Kidney tubule cell (primary cell): ENCODE results near the gene NOD1.
"Not testable (repeated sequence)": the region's sequence is repeated elsewhere in the genome, so short reads cannot be mapped to it uniquely, and the experiment has no call there.

Experiments
- DNase-seq: peaks from one replicate; pipeline ENCODE4 v3.0.0-alpha.2; 2018; ENCODE audit warnings: low spot score

Gene NOD1

GRCh38 chr7:30504301-30505173 is 26.0 kb upstream of the NOD1 start, which contains the start of gene GGCT:
TSS of gene GGCT (minus strand) at chr7:30504829. CDS start at chr7:30504709, 120 bp downstream.
- DNase-seq: peak; percentile 99

GRCh38 chr7:30503274-30504212 is 25.0 kb upstream of the NOD1 start:
- no peak for DNase-seq

- DNase-seq: no peak
Observed at GRCh38 chr7:30502470-30503251, 24.1 kb upstream of the NOD1 start.

GRCh38 chr7:30501264-30501663 is 22.7 kb upstream of the NOD1 start:
- DNase-seq: no peak

- no peak for DNase-seq
Observed at GRCh38 chr7:30493228-30493627, 14.6 kb upstream of the NOD1 start.

GRCh38 chr7:30491417-30491816 is 12.8 kb upstream of the NOD1 start:
- no peak for DNase-seq

GRCh38 chr7:30487371-30487770 is 8.8 kb upstream of the NOD1 start:
- DNase-seq: no peak

GRCh38 chr7:30485667-30486066 is 7.1 kb upstream of the NOD1 start:
- no peak for DNase-seq

GRCh38 chr7:30481416-30481815 is 2.8 kb upstream of the NOD1 start:
- not testable (repeated sequence) for DNase-seq

GRCh38 chr7:30479202-30480120 is 877 bp upstream of the NOD1 start:
- peak; percentile 39 for DNase-seq

- DNase-seq: no peak
Observed at GRCh38 chr7:30476459-30477145, 2.0 kb downstream of the NOD1 start.

GRCh38 chr7:30475580-30475979 is 3.0 kb downstream of the NOD1 start:
- DNase-seq: peak; percentile 68

GRCh38 chr7:30474893-30475292 is 3.7 kb downstream of the NOD1 start:
- DNase-seq: no peak

- no peak for DNase-seq
Observed at GRCh38 chr7:30474485-30474884, 4.1 kb downstream of the NOD1 start.

- DNase-seq: no peak
Observed at GRCh38 chr7:30473903-30474302, 4.7 kb downstream of the NOD1 start.

- DNase-seq: no peak
Observed at GRCh38 chr7:30472784-30473775, 5.5 kb downstream of the NOD1 start.

GRCh38 chr7:30472081-30472783 is 6.4 kb downstream of the NOD1 start:
- DNase-seq: no peak

- no peak for DNase-seq
Observed at GRCh38 chr7:30471205-30471604, 7.4 kb downstream of the NOD1 start.
